ENCODE measurements around the gene ZSWIM3. TPM values are rescaled to one million over a fixed set of nuclear protein-coding genes. Genes with fewer than 3 reads are reported as not detected.
"Not testable (repeated sequence)": the region's sequence is repeated elsewhere in the genome, so short reads cannot be mapped to it uniquely, and the experiment has no call there.

ZSWIM3 gene
- total and polyA plus RNA-seq, 9 donors = 1.8 to 7.5 (median 4.7) TPM

- 29 to 52% (median 51%) methylated on average over 1 of the region's 1 CpG for WGBS, 3 donors
- Histone ChIP-seq H3K36me3 (no peaks in the 10 kb centered on the region), H3K9me3 (no peaks in the 10 kb centered on the region), H3K27me3 (no peaks in the 10 kb centered on the region), H3K4me3 (no peak overlapping the region), H3K4me1 (ENCODE audit: insufficient read depth) (no peaks in the 10 kb centered on the region), H3K27ac (no peak overlapping the region)
- no peak for DNase-seq
- TF ChIP-seq EP300 (IDR thresholded peaks at IDR 0.05) (no peak), POLR2A (IDR thresholded peaks at IDR 0.05) (no peak)
- intact Hi-C loops (cut with DNase I) = no loop called here
These were observed 16.1 kb downstream of the ZSWIM3 start for GRCh38 chr20:45873409-45874103.

GRCh38 chr20:45874104-45874481, 16.7 kb downstream of the ZSWIM3 start:
- H3K27me3 ChIP-seq; H3K27ac ChIP-seq; intact Hi-C loops (cut with DNase I); H3K9me3 ChIP-seq; H3K4me1 ChIP-seq (ENCODE audit: insufficient read depth); H3K36me3 ChIP-seq; H3K4me3 ChIP-seq: not testable (repeated sequence)
- peak in 1 of 5 donors; percentile 9 for DNase-seq
- WGBS, 3 donors = 92 to 94% (median 93%) methylated on average over 10 of the region's 10 CpGs

- Histone ChIP-seq H3K9me3 (no peaks in the 10 kb centered on the region), H3K4me1 (ENCODE audit: insufficient read depth) (no peaks in the 10 kb centered on the region), H3K36me3 (no peaks in the 10 kb centered on the region), H3K4me3 (no peak overlapping the region), H3K27ac (no peak overlapping the region), H3K27me3 (no peaks in the 10 kb centered on the region)
- 75 to 83% (median 83%) methylated on average over 4 of the region's 4 CpGs for WGBS, 3 donors
- intact Hi-C loops (cut with DNase I) = no loop called here
- DNase-seq = peak in 1 of 5 donors; percentile 1
- no peak for TF ChIP-seq CTCF (IDR thresholded peaks at IDR 0.05)
- no peak for TF ChIP-seq EP300 (IDR thresholded peaks at IDR 0.05)
- TF ChIP-seq POLR2A (IDR thresholded peaks at IDR 0.05) = no peak
These were observed 17.2 kb downstream of the ZSWIM3 start for GRCh38 chr20:45874576-45874975.

- no peak for TF ChIP-seq CTCF (IDR thresholded peaks at IDR 0.05)
- no peak for TF ChIP-seq EP300 (IDR thresholded peaks at IDR 0.05)
- TF ChIP-seq POLR2A (IDR thresholded peaks at IDR 0.05) = no peak
These were observed 20.8 kb downstream of the ZSWIM3 start for GRCh38 chr20:45878076-45878761.

GRCh38 chr20:45880988-45881788, 23.8 kb downstream of the ZSWIM3 start, which contains the start of gene ZSWIM1:
TSS of gene ZSWIM1 (plus strand) at chr20:45881227. CDS start at chr20:45882593, 1,366 bp downstream.
- Histone ChIP-seq H3K4me1 (ENCODE audit: insufficient read depth) (peaks cover 2% of the 10 kb centered on the region), H3K27me3 (no peaks in the 10 kb centered on the region), H3K27ac (peak within 1 kb of the TSS; percentile 62 to 79), H3K9me3 (no peaks in the 10 kb centered on the region), H3K4me3 (peak within 1 kb of the TSS; percentile 60), H3K36me3 (no peaks in the 10 kb centered on the region)
- TF ChIP-seq CTCF (IDR thresholded peaks at IDR 0.05) (peak in 1 of 3 donors; percentile 13), EP300 (IDR thresholded peaks at IDR 0.05) (no peak), POLR2A (IDR thresholded peaks at IDR 0.05) (peak; percentile 76)
- intact Hi-C loops (cut with DNase I) = loop anchor here in 1 of 4 donors (10.0 kb wide), 1 partner anchor 64 kb away; no protein-coding TSS in a partner anchor
- WGBS, 3 donors = 0 to 1% (median 0%) methylated on average over 23 of the region's 23 CpGs
- DNase-seq = peak; percentile 99 to 100 (median 100)

More at GRCh38 chr20:45878076-45878761, 20.8 kb downstream of the ZSWIM3 start:
- WGBS, 3 donors = 32 to 57% (median 36%) methylated on average over 12 to 13 of the region's 13 CpGs
- Histone ChIP-seq H3K27me3 (no peaks in the 10 kb centered on the region), H3K27ac (peak overlapping the region in 1 of 2 donors; percentile 42), H3K9me3 (no peaks in the 10 kb centered on the region), H3K4me3 (no peak overlapping the region), H3K4me1 (ENCODE audit: insufficient read depth) (peaks cover 2% of the 10 kb centered on the region), H3K36me3 (no peaks in the 10 kb centered on the region)
- intact Hi-C loops (cut with DNase I) = no loop called here
- DNase-seq = peak in 4 of 5 donors; percentile 36 to 68 (median 58)
